Stimulated activated naive CD8-positive, alpha-beta T cell treated with anti-CD3 and anti-CD28 coated beads, Interleukin-15, amount 100 ng/mL, for 72 hours (primary cell): Measurements from ENCODE around the gene L3MBTL1.

Source experiments
- ATAC-seq: fragments of 150-1000 bp; cut with Tn5 transposase; 2 replicates; pipeline ENCODE4 v1.10.0; 2021; ENCODE audit warnings: mild to moderate bottlenecking, moderate library complexity
- DNase-seq, 2 donors: peaks; one replicate each; pipeline ENCODE4 v3.0.0; 2021 to 2022
- H3K27ac Mint-ChIP-seq, 2 donors: one replicate each; pipeline ENCODE4 v1.8.0; 2022; ENCODE audit warnings: mild to moderate bottlenecking in 2 of 2, mixed read lengths in 2 of 2, moderate library complexity in 2 of 2
- H3K27me3 Mint-ChIP-seq: one replicate; pipeline ENCODE4 v1.8.0; 2022; ENCODE audit warnings: mixed read lengths
- H3K4me1 Mint-ChIP-seq: one replicate; pipeline ENCODE4 v1.8.0; 2022; ENCODE audit warnings: mild to moderate bottlenecking, mixed read lengths
- H3K4me3 Mint-ChIP-seq, 2 donors: one replicate each; pipeline ENCODE4 v1.8.0; 2022; ENCODE audit warnings: mild to moderate bottlenecking in 2 of 2, mixed read lengths in 2 of 2, moderate library complexity in 1 of 2
- H3K9me3 Mint-ChIP-seq, 2 donors: one replicate each; pipeline ENCODE4 v1.8.0; 2022; ENCODE audit warnings: mixed read lengths in 2 of 2

Gene L3MBTL1

GRCh38 chr20:43558412-43559146 is 51.1 kb downstream of the L3MBTL1 start, which contains the start of gene SGK2:
Gene SGK2, plus strand, starts transcription at chr20:43559027. Its CDS starts 7,469 bp downstream, at chr20:43566496.
- DNase-seq (no peak), ATAC-seq (no peak)
- Mint-ChIP-seq H3K27ac (peak within 1 kb of the TSS in 1 of 2 donors; percentile 29), H3K9me3 (no peaks in the 10 kb centered on the region), H3K4me1 (no peaks in the 10 kb centered on the region), H3K4me3 (no peak within 1 kb of the TSS), H3K27me3 (no peaks in the 10 kb centered on the region)

DNA sequence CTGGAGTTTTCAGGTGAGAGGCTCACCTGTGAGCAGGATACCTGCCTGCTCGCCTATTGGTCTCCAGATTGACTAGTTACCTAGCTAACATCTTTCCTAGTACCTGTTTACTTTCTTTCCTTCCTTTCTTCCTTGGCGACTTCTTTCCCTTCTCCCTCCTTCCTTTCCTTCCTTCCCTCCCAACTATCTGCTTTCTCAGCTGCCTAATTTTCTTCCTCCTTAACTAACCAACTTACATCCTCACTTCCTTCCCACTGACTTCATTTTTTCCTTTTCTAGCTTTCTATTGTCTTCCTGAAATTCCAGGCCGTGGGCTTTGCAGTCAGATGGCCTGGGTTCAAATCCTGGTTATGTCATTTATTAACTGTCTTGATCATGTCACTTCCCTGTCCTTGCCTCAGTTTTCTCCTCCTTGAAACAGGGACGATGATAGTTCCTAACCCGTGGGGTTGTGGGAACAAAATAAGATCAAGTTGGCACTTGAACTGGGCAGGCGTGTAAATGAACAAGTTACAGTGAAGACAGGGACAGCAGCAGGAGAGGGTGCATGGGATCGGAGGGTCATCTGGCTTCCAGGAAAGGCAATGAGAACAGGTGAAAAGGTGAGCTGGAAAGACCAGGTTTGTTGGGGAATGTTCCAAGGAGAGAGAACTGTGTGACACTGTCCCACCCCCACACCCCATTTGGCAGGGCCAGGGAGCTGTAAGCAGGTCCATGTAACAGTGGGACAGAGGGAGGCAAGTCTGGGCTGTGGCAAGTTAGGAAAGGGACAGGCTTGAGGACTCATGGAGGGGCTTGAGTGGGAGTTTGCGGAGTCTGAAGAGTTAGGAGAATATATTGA is 51.9 kb downstream of the L3MBTL1 start:
- ATAC-seq (no peak), DNase-seq (no peak)
- Mint-ChIP-seq H3K4me3 (no peak overlapping the region), H3K4me1 (no peaks in the 10 kb centered on the region), H3K9me3 (no peaks in the 10 kb centered on the region), H3K27me3 (no peaks in the 10 kb centered on the region), H3K27ac (peak overlapping the region in 1 of 2 donors; percentile 6)

DNA sequence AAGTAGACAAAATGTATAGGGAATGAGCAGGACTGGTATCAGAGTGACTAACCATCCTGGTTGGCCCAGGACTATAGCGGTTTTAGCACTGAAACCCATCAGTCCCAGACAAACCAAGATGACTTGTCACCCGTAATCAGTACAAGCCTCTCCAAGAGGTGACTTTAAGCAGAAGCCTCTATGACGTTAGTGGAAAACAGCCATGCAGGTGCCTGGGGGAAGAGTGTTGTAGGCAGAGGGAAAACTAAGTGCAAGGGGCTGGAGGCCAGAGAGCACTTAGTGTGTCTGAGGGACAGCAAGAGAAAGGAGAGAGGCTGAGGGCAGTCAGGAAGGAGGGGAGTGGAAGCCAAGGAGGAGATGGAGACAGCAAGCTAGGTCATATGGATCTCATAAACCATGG is 53.5 kb downstream of the L3MBTL1 start:
- no peak for ATAC-seq
- Mint-ChIP-seq H3K27ac (peak overlapping the region; percentile 4 to 34), H3K4me1 (no peaks in the 10 kb centered on the region), H3K4me3 (no peak overlapping the region), H3K9me3 (no peaks in the 10 kb centered on the region), H3K27me3 (no peaks in the 10 kb centered on the region)
- no peak for DNase-seq

- ATAC-seq (no peak), DNase-seq (no peak)
- Mint-ChIP-seq H3K27me3 (no peaks in the 10 kb centered on the region), H3K9me3 (no peaks in the 10 kb centered on the region), H3K4me3 (no peak overlapping the region), H3K4me1 (no peaks in the 10 kb centered on the region), H3K27ac (no peak overlapping the region)
These were observed 55.9 kb downstream of the L3MBTL1 start for GRCh38 chr20:43563429-43563828.

GRCh38 chr20:43563991-43564390 is 56.5 kb downstream of the L3MBTL1 start:
- ATAC-seq (no peak), DNase-seq (no peak)
- H3K27ac Mint-ChIP-seq: peak overlapping the region in 1 of 2 donors; percentile 50
- no peaks in the 10 kb centered on the region for H3K27me3 Mint-ChIP-seq
- H3K4me3 Mint-ChIP-seq: no peak overlapping the region
- H3K4me1 Mint-ChIP-seq: no peaks in the 10 kb centered on the region
- H3K9me3 Mint-ChIP-seq: no peaks in the 10 kb centered on the region

DNA sequence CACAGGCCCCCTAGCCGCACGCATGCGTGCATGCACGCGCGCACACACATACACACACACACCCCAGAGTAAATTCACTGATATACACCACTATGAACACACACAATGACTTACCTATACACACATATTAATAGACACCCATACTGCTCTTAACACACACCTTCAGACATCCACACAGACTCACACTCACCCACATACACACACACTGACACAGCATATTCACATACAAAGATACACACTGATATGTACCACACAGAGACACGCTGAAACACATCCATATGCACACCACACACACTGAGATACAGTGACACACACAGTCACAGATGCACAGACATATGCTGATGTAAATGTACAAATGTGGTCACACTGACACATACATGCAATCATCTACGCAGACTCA is 57.0 kb downstream of the L3MBTL1 start:
- no peak for ATAC-seq

GRCh38 chr20:43564993-43565757 is 57.7 kb downstream of the L3MBTL1 start:
- DNase-seq (no peak), ATAC-seq (no peak)
- no peak overlapping the region for H3K4me3 Mint-ChIP-seq
- H3K27me3 Mint-ChIP-seq: no peaks in the 10 kb centered on the region
- no peaks in the 10 kb centered on the region for H3K4me1 Mint-ChIP-seq
- H3K9me3 Mint-ChIP-seq: no peaks in the 10 kb centered on the region
- no peak overlapping the region for H3K27ac Mint-ChIP-seq

More for the DNA sequence above, 57.0 kb downstream of the L3MBTL1 start:
- H3K9me3 Mint-ChIP-seq: no peaks in the 10 kb centered on the region
- H3K4me3 Mint-ChIP-seq: no peak overlapping the region
- DNase-seq: no peak
- no peaks in the 10 kb centered on the region for H3K27me3 Mint-ChIP-seq
- no peaks in the 10 kb centered on the region for H3K4me1 Mint-ChIP-seq
- no peak overlapping the region for H3K27ac Mint-ChIP-seq

- no peaks in the 10 kb centered on the region for H3K9me3 Mint-ChIP-seq
- DNase-seq (no peak), ATAC-seq (no peak)
- no peak overlapping the region for H3K4me3 Mint-ChIP-seq
- no peaks in the 10 kb centered on the region for H3K27me3 Mint-ChIP-seq
- H3K4me1 Mint-ChIP-seq: no peaks in the 10 kb centered on the region
- H3K27ac Mint-ChIP-seq: no peak overlapping the region
These were observed 58.2 kb downstream of the L3MBTL1 start for GRCh38 chr20:43565758-43566104.

- no peak for DNase-seq
- Mint-ChIP-seq H3K27ac (no peak overlapping the region), H3K4me1 (no peaks in the 10 kb centered on the region), H3K4me3 (no peak overlapping the region), H3K27me3 (no peaks in the 10 kb centered on the region), H3K9me3 (no peaks in the 10 kb centered on the region)
- ATAC-seq: no peak
These were observed 60.0 kb downstream of the L3MBTL1 start for GRCh38 chr20:43567477-43567876.

- no peaks in the 10 kb centered on the region for H3K27me3 Mint-ChIP-seq
- H3K9me3 Mint-ChIP-seq: no peaks in the 10 kb centered on the region
- DNase-seq (no peak), ATAC-seq (no peak)
- no peak overlapping the region for H3K4me3 Mint-ChIP-seq
- peak overlapping the region in 1 of 2 donors; percentile 21 for H3K27ac Mint-ChIP-seq
- no peaks in the 10 kb centered on the region for H3K4me1 Mint-ChIP-seq
These were observed 61.2 kb downstream of the L3MBTL1 start for GRCh38 chr20:43568706-43569105.

DNA sequence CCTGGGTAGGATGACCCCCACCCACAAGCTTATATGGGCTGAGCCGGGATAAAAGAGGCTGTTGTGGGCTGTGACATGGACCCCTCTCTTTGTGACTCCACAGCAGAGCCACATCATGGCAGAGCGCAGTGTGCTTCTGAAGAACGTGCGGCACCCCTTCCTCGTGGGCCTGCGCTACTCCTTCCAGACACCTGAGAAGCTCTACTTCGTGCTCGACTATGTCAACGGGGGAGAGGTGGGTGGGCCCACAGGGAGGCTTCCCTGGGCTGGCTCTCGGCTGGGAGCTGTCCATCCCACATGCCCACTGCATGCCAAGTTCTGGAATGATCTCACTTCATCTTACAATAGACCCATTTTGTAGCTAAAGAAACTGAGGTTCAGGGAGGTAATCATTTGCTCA is 61.8 kb downstream of the L3MBTL1 start:
- ATAC-seq (no peak), DNase-seq (no peak)
- no peaks in the 10 kb centered on the region for H3K4me1 Mint-ChIP-seq
- no peak overlapping the region for H3K4me3 Mint-ChIP-seq
- H3K27ac Mint-ChIP-seq: no peak overlapping the region
- H3K9me3 Mint-ChIP-seq: no peaks in the 10 kb centered on the region
- no peaks in the 10 kb centered on the region for H3K27me3 Mint-ChIP-seq

DNA sequence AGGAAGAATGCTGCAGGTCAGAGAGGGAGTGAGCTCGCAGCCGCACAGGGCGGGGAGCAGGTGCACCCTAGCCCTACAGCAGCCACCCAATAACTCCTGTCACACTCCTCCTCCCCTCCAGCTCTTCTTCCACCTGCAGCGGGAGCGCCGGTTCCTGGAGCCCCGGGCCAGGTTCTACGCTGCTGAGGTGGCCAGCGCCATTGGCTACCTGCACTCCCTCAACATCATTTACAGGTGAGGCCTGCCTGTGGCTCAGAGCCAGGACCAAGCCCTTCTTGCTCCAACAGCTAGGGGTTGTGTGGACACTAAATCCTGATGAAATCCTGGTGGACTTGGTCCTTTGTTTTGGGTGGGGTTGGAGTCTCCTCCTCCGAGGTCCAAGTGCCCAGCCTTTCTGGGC is 63.0 kb downstream of the L3MBTL1 start:
- H3K4me3 Mint-ChIP-seq: no peak overlapping the region
- no peaks in the 10 kb centered on the region for H3K4me1 Mint-ChIP-seq
- ATAC-seq (no peak), DNase-seq (no peak)
- H3K9me3 Mint-ChIP-seq: no peaks in the 10 kb centered on the region
- no peaks in the 10 kb centered on the region for H3K27me3 Mint-ChIP-seq
- H3K27ac Mint-ChIP-seq: no peak overlapping the region

GRCh38 chr20:43571310-43571709 is 63.8 kb downstream of the L3MBTL1 start:
- Mint-ChIP-seq H3K4me1 (no peaks in the 10 kb centered on the region), H3K4me3 (no peak overlapping the region), H3K9me3 (no peaks in the 10 kb centered on the region), H3K27ac (peak overlapping the region in 1 of 2 donors; percentile 4), H3K27me3 (no peaks in the 10 kb centered on the region)
- ATAC-seq (no peak), DNase-seq (no peak)

DNA sequence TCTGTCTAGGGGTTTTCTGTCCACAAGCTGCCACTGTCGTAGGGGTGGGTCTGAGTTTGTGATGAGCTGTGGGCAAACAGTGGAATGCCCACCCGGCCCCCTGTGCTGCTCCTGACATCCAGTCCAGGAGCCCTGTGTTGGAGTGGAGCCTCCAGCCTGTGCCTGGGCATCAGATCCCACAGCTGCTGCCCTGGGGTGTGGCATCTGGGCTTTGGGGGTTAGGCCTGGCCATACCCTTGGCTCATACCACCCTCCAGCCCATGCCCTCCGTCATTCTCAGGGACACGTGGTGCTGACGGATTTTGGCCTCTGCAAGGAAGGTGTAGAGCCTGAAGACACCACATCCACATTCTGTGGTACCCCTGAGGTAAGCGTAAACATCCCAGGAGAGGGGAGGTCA is 64.3 kb downstream of the L3MBTL1 start:
- H3K9me3 Mint-ChIP-seq: no peaks in the 10 kb centered on the region
- no peak overlapping the region for H3K4me3 Mint-ChIP-seq
- no peaks in the 10 kb centered on the region for H3K4me1 Mint-ChIP-seq
- H3K27me3 Mint-ChIP-seq: no peaks in the 10 kb centered on the region
- no peak overlapping the region for H3K27ac Mint-ChIP-seq
- ATAC-seq (no peak), DNase-seq (no peak)

- DNase-seq: no peak
- H3K27ac Mint-ChIP-seq: no peak overlapping the region
- H3K4me1 Mint-ChIP-seq: no peaks in the 10 kb centered on the region
- ATAC-seq: no peak
- H3K4me3 Mint-ChIP-seq: no peak overlapping the region
- no peaks in the 10 kb centered on the region for H3K9me3 Mint-ChIP-seq
- H3K27me3 Mint-ChIP-seq: no peaks in the 10 kb centered on the region
These were observed 65.4 kb downstream of the L3MBTL1 start for GRCh38 chr20:43572891-43573290.

DNA sequence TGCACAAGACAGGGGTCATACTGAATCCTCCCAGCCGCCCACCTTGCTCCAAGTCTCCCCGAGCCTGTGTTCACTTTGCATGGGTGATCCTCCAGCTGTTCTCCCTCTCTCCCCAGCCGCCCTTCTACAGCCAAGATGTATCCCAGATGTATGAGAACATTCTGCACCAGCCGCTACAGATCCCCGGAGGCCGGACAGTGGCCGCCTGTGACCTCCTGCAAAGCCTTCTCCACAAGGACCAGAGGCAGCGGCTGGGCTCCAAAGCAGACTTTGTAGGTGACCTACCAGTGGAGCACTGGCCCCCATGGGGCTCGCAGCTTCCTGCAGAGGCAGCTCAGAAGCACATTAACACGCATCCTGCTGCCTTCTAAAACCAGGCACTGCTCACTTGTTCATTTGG is 68.6 kb downstream of the L3MBTL1 start:
- Mint-ChIP-seq H3K27me3 (no peaks in the 10 kb centered on the region), H3K4me3 (no peak overlapping the region)
- no peak for DNase-seq

More for the DNA sequence above, 68.6 kb downstream of the L3MBTL1 start:
- H3K9me3 Mint-ChIP-seq: no peaks in the 10 kb centered on the region
- no peaks in the 10 kb centered on the region for H3K4me1 Mint-ChIP-seq
- no peak for ATAC-seq
- no peak overlapping the region for H3K27ac Mint-ChIP-seq
